ENCODE measurements around the gene PCBP3. TPM values are rescaled to one million over a fixed set of nuclear protein-coding genes. Genes with fewer than 3 reads are reported as not detected.

PCBP3 gene
- total and polyA plus RNA-seq, 12 donors = 1.7 to 15.8 (median 4.7) TPM

DNA sequence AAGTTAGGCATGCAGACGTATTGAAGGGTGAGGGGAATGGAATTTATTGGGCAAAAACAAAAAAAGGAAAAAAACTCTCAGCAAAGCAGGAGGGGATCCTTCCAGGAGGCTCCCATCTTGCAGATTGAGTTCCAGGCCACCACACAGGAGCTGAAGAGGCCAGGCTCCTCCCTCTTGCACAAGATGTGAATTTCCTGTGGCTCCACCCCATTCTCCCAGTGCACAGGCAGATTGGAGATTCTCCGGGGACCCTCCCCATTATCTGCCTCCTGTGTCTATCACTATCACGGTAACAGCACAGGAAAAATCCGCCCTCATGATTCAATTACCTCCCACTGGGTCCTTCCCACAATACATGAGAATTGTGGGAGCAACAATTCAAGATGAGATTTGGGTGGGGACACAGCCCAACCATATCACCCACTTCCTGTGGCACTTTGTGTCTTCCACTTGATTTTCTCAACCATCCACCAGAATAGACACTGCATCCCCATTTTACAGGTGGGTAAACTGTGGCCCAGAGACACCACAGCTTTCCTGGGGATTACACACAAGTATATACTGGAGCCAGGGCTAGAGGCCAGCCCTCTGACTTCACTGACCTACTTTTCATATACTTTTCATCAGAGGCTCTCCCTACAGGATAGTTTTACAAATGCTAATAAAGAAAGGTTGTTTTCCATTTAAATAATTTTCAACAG is 319.2 kb downstream of the PCBP3 start:
- Histone ChIP-seq H3K36me3 (replicated peaks in 1 of 2) (no peaks in the 10 kb centered on the region), H3K9me3 (replicated peaks in 1 of 3) (no peaks in the 10 kb centered on the region), H3K27me3 (no peaks in the 10 kb centered on the region), H3K27ac (no peak overlapping the region), H3K4me1 (replicated peaks in 1 of 2) (no peaks in the 10 kb centered on the region), H3K4me3 (no peak overlapping the region)
- 56 to 84% (median 76%) methylated on average over 4 of the region's 4 CpGs for WGBS, 4 donors
- TF ChIP-seq, protein P1, sequence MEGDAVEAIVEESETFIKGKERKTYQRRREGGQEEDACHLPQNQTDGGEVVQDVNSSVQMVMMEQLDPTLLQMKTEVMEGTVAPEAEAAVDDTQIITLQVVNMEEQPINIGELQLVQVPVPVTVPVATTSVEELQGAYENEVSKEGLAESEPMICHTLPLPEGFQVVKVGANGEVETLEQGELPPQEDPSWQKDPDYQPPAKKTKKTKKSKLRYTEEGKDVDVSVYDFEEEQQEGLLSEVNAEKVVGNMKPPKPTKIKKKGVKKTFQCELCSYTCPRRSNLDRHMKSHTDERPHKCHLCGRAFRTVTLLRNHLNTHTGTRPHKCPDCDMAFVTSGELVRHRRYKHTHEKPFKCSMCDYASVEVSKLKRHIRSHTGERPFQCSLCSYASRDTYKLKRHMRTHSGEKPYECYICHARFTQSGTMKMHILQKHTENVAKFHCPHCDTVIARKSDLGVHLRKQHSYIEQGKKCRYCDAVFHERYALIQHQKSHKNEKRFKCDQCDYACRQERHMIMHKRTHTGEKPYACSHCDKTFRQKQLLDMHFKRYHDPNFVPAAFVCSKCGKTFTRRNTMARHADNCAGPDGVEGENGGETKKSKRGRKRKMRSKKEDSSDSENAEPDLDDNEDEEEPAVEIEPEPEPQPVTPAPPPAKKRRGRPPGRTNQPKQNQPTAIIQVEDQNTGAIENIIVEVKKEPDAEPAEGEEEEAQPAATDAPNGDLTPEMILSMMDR (IDR thresholded peaks at IDR 0.05) = no peak
- no peak for TF ChIP-seq POLR2A (IDR thresholded peaks at IDR 0.05)
- intact Hi-C loops (cut with DNase I) = no loop called here
- DNase-seq = no peak

DNA sequence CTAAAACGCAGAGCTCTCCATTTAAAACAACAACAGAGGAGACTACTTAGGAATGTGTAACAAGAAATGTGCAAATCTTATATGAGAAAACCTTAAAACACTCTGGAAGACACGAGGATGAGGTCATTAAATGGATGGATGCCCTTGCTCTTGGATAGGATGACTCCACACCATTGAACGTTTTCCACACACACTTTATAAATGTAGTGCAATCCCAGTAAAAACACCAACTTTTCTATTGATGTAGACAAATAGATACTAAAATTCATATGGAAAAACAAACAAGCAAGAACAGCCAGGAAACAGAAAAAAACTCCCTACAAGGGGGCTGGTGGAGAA is 319.7 kb downstream of the PCBP3 start:
- intact Hi-C loops (cut with DNase I) = no loop called here
- WGBS, 4 donors = 51 to 66% (median 57%) methylated on average over 3 of the region's 3 CpGs
- Histone ChIP-seq H3K27me3 (no peaks in the 10 kb centered on the region), H3K4me1 (replicated peaks in 1 of 2) (no peaks in the 10 kb centered on the region), H3K4me3 (no peak overlapping the region), H3K9me3 (replicated peaks in 1 of 3) (no peaks in the 10 kb centered on the region), H3K36me3 (replicated peaks in 1 of 2) (no peaks in the 10 kb centered on the region), H3K27ac (no peak overlapping the region)
- DNase-seq = no peak
- TF ChIP-seq, protein P1 (IDR thresholded peaks at IDR 0.05) = no peak
- TF ChIP-seq POLR2A (IDR thresholded peaks at IDR 0.05) = no peak

DNA sequence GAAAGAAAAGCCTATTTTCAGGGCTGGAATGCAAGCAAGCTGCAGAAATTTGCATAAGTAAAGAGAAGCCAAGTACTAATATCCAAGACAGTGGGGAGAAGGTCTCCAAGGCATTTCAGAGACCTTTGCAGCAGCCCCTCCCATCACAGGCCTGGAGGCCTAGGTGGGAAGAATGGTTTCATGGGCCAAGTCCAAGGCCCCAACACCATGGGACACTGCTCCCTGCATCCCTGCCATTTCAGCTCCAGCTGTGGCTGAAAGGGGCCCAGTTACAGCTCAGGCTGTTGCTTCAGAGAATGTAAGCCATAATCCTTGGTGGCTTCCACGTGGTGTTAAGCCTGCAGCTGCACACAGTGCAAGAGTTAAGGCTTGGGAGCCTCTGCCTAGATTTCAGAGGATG is 321.1 kb downstream of the PCBP3 start:
- intact Hi-C loops (cut with DNase I) = no loop called here
- WGBS, 4 donors = 22 to 40% (median 27%) methylated on average over 1 of the region's 1 CpG
- no peak for DNase-seq
- no peaks in the 10 kb centered on the region for H3K9me3 ChIP-seq (replicated peaks in 1 of 3)
- H3K4me1 ChIP-seq (replicated peaks in 1 of 2) = no peaks in the 10 kb centered on the region
- no peak overlapping the region for H3K27ac ChIP-seq
- TF ChIP-seq POLR2A (IDR thresholded peaks at IDR 0.05) = no peak
- TF ChIP-seq, protein P1 (IDR thresholded peaks at IDR 0.05) = no peak
- H3K36me3 ChIP-seq (replicated peaks in 1 of 2) = no peaks in the 10 kb centered on the region
- H3K27me3 ChIP-seq = no peaks in the 10 kb centered on the region
- H3K4me3 ChIP-seq = no peak overlapping the region

- Histone ChIP-seq H3K36me3 (replicated peaks in 1 of 2) (no peaks in the 10 kb centered on the region), H3K27ac (no peak overlapping the region), H3K4me1 (replicated peaks in 1 of 2) (no peaks in the 10 kb centered on the region), H3K9me3 (replicated peaks in 1 of 3) (no peaks in the 10 kb centered on the region), H3K27me3 (no peaks in the 10 kb centered on the region), H3K4me3 (no peak overlapping the region)
- no peak for DNase-seq
- no peak for TF ChIP-seq POLR2A (IDR thresholded peaks at IDR 0.05)
- TF ChIP-seq, protein P1 (IDR thresholded peaks at IDR 0.05) = no peak
- 78 to 88% (median 84%) methylated on average over 4 of the region's 4 CpGs for WGBS, 4 donors
- intact Hi-C loops (cut with DNase I) = no loop called here
Observed at GRCh38 chr21:45965084-45965809, 321.7 kb downstream of the PCBP3 start.
